SJSA1 (cell line): Measurements from ENCODE around the gene ABLIM3. TPM values are rescaled to one million over a fixed set of nuclear protein-coding genes. Genes with fewer than 3 reads are reported as not detected.

Experiments used
- DNase-seq, 2 experiments: peaks; one replicate each; pipeline ENCODE4 v3.0.0-alpha.2; 2015 to 2020; ENCODE audit warnings: low spot score in 2 of 2, low read depth in 1 of 2
- H3K27ac ChIP-seq: fragments of 250-450 bp; sonication (Bioruptor Pico); 2 replicates; pipeline ENCODE4 v1.5.1; 2020; ENCODE audit warnings: mild to moderate bottlenecking, moderate library complexity
- H3K27me3 ChIP-seq: fragments of 250-450 bp; sonication (Bioruptor Pico); replicated peaks from 2 replicates; pipeline ENCODE4 v1.5.1; 2020; ENCODE audit warnings: mild to moderate bottlenecking, moderate library complexity
- H3K36me3 ChIP-seq: fragments of 250-450 bp; sonication (Bioruptor Pico); 2 replicates; pipeline ENCODE4 v1.5.1; 2020; ENCODE audit warnings: mild to moderate bottlenecking
- H3K4me1 ChIP-seq: fragments of 250-450 bp; sonication (Bioruptor Pico); replicated peaks from 2 replicates; pipeline ENCODE4 v1.6.1; 2021; ENCODE audit warnings: mild to moderate bottlenecking
- H3K4me3 ChIP-seq: fragments of 250-450 bp; sonication (Bioruptor Pico); 2 replicates; pipeline ENCODE4 v1.5.1; 2020; ENCODE audit warnings: mild to moderate bottlenecking
- H3K9me3 ChIP-seq: fragments of 250-450 bp; sonication (Bioruptor Pico); replicated peaks from 2 replicates; pipeline ENCODE4 v1.5.1; 2020; ENCODE audit warnings: mild to moderate bottlenecking
- total RNA-seq: library from RNA; depleted of rRNA; stranded (reverse); fragments of >200 nt; shearing (Covaris generic); gene quantifications from 2 replicates; pipeline ENCODE4 v1.2.3, GENCODE V29; 2014

The ABLIM3 gene
- total RNA-seq, 1 experiment from 2014 or later = 32.8 TPM

DNA sequence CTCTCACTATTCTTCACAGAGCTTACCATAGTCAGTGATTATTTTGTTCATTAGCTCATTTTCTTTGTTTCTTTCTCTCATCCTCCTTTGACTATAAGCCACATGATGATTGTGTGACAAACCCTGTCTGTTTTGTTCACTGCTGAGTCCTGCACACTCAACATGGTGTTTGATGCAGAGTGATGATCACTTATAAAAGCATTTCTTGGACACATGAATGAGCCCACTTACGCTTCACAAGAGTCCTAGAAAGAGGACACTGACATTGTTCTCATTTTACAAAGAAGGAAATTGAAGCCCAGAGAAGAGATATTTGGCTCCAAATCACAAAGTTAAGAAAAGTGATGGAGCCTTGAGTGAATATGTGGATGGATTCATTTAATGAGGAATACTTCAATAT is 13.4 kb downstream of the ABLIM3 start:
- Histone ChIP-seq H3K9me3 (no peaks in the 10 kb centered on the region), H3K4me1 (peaks cover 73% of the 10 kb centered on the region), H3K27me3 (no peaks in the 10 kb centered on the region), H3K36me3 (peaks cover 18% of the 10 kb centered on the region), H3K27ac (peak overlapping the region; percentile 63), H3K4me3 (no peak overlapping the region)
- no peak for DNase-seq

DNA sequence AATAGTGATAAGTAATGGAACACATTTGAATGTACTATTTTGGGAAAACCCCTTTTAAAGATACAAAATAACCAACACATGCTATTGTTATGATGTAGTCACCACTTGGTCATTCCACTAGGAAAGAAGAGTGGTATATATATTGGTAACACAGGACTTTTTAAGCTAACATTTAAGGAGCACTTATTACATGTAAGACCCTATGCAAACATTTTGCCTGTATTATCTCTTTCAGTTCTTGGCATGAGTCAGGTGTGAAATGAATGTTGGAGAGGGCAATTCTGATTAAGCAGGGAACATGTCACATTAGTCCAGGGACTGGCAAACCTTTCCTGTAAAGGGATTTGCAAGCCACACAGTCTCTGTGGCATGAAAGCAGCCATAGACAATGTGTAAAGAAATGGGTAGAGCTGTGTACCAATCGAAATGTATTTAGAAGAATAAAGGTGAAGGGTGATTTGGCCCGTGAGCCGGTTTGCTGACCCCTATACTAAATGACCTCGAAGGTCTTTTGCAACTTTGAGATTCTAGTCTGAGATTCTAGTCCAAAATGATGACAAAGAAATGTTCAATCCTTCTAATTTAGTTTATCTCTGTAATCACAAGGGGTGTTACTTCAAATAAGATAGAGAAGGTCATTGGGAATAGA is 15.3 kb downstream of the ABLIM3 start:
- no peaks in the 10 kb centered on the region for H3K27me3 ChIP-seq
- peaks cover 18% of the 10 kb centered on the region for H3K36me3 ChIP-seq
- no peak for DNase-seq
- no peak overlapping the region for H3K4me3 ChIP-seq
- H3K9me3 ChIP-seq = no peaks in the 10 kb centered on the region
- no peak overlapping the region for H3K27ac ChIP-seq
- peaks cover 65% of the 10 kb centered on the region for H3K4me1 ChIP-seq

GRCh38 chr5:149157330-149157729 is 16.0 kb downstream of the ABLIM3 start:
- Histone ChIP-seq H3K36me3 (peaks cover 18% of the 10 kb centered on the region), H3K4me1 (peaks cover 63% of the 10 kb centered on the region), H3K4me3 (no peak overlapping the region), H3K9me3 (no peaks in the 10 kb centered on the region), H3K27me3 (no peaks in the 10 kb centered on the region), H3K27ac (no peak overlapping the region)
- no peak for DNase-seq

GRCh38 chr5:149160291-149160787 is 19.0 kb downstream of the ABLIM3 start:
- Histone ChIP-seq H3K4me3 (no peak overlapping the region), H3K4me1 (peaks cover 43% of the 10 kb centered on the region), H3K27ac (no peak overlapping the region), H3K9me3 (no peaks in the 10 kb centered on the region), H3K27me3 (no peaks in the 10 kb centered on the region), H3K36me3 (peaks cover 8% of the 10 kb centered on the region)
- no peak for DNase-seq

- H3K36me3 ChIP-seq = peaks cover 7% of the 10 kb centered on the region; the same call in 1 of the 2 replicates
- H3K27me3 ChIP-seq = no peaks in the 10 kb centered on the region
- H3K4me3 ChIP-seq = no peak overlapping the region
- no peak for DNase-seq
- peaks cover 38% of the 10 kb centered on the region for H3K4me1 ChIP-seq
- no peak overlapping the region for H3K27ac ChIP-seq
- no peaks in the 10 kb centered on the region for H3K9me3 ChIP-seq
Observed at GRCh38 chr5:149161026-149161687, 19.9 kb downstream of the ABLIM3 start.

GRCh38 chr5:149161850-149162249 is 20.6 kb downstream of the ABLIM3 start:
- DNase-seq = no peak
- H3K4me3 ChIP-seq = no peak overlapping the region
- H3K27ac ChIP-seq = no peak overlapping the region
- H3K4me1 ChIP-seq = peaks cover 33% of the 10 kb centered on the region
- no peaks in the 10 kb centered on the region for H3K27me3 ChIP-seq
- no peaks in the 10 kb centered on the region for H3K9me3 ChIP-seq
- H3K36me3 ChIP-seq = peaks cover 9% of the 10 kb centered on the region; the same call in 1 of the 2 replicates

- no peak overlapping the region for H3K27ac ChIP-seq
Observed at GRCh38 chr5:149162401-149163084, 21.2 kb downstream of the ABLIM3 start.

DNA sequence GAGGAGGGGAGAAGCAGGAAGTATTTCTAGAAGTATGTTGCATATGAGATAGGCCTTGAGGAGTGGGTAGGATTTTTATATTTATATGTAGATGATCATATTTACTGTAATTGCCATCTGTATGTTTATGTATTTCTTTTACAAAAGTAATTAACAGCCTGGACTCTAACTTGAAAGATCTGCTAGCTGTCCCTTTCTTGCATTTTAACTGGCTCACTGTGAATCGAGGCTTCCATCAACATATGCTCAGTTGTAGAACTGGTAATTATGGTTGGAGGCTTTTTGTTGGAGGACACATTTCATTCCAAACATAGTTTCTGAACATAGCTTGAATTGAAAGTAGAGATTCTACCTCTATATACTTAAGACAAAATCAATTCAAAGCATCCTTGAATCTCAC is 23.4 kb downstream of the ABLIM3 start:
- DNase-seq = no peak
- no peaks in the 10 kb centered on the region for H3K9me3 ChIP-seq
- no peaks in the 10 kb centered on the region for H3K27me3 ChIP-seq
- H3K36me3 ChIP-seq = peaks cover 12% of the 10 kb centered on the region; the same call in 1 of the 2 replicates
- peaks cover 16% of the 10 kb centered on the region for H3K4me1 ChIP-seq
- no peak overlapping the region for H3K4me3 ChIP-seq
- H3K27ac ChIP-seq = no peak overlapping the region; the same call in 1 of the 2 replicates

More at GRCh38 chr5:149162401-149163084, 21.2 kb downstream of the ABLIM3 start:
- Histone ChIP-seq H3K27me3 (no peaks in the 10 kb centered on the region), H3K4me1 (peaks cover 32% of the 10 kb centered on the region), H3K36me3 (peaks cover 9% of the 10 kb centered on the region; the same call in 1 of the 2 replicates), H3K4me3 (no peak overlapping the region), H3K9me3 (no peaks in the 10 kb centered on the region)
- DNase-seq = no peak

DNA sequence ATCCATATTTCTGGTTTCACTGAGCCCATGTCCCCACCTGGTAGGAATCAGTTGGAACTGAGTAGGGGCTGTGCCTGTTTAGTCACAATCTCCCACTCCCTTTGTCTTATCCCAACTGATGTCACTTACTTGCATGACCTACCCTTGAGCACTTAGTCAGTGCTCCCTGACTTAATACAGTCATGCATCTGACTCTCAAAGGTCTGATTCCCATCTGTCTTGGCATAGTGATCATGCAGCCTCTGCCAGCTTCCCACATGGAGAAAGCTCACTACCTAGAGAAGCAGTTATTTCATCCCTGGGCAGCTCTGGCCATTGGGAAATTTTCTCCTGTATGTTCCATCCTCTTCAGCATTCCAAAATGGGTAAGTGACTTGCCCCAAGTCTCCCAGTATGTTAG is 24.8 kb downstream of the ABLIM3 start:
- H3K4me3 ChIP-seq = no peak overlapping the region
- no peak overlapping the region for H3K27ac ChIP-seq
- H3K36me3 ChIP-seq = peaks cover 12% of the 10 kb centered on the region; the same call in 1 of the 2 replicates
- H3K9me3 ChIP-seq = no peaks in the 10 kb centered on the region
- peaks cover 15% of the 10 kb centered on the region for H3K4me1 ChIP-seq
- DNase-seq = no peak
- H3K27me3 ChIP-seq = no peaks in the 10 kb centered on the region

DNA sequence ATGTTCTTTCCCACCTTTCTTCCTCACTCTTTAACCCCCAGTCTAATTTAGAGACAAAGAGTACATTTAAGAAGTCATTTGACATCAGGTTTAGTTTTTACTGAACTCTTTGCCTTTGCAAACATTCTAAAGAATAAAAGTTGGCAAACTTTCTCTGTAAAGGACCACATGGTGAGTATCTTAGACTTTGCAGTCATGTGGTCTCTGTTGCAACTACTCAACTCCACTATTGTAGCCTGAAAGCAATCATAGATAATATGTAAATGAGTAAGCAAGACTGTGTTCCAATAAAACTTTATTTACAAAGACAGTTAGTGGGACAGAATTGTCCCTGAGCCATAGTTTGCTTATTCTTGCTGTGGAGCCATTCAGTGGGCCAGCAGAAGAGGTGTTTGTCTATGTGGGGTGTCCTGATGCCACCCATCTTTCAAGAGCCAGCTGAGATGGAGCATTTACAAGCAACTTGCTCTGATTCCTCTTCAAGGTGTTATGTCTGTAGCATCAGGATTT is 25.4 kb downstream of the ABLIM3 start:
- Histone ChIP-seq H3K4me1 (peaks cover 19% of the 10 kb centered on the region), H3K4me3 (no peak overlapping the region), H3K36me3 (peaks cover 12% of the 10 kb centered on the region; the same call in 1 of the 2 replicates), H3K27ac (no peak overlapping the region), H3K9me3 (no peaks in the 10 kb centered on the region), H3K27me3 (no peaks in the 10 kb centered on the region)
- no peak for DNase-seq

- Histone ChIP-seq H3K27me3 (no peaks in the 10 kb centered on the region), H3K36me3 (peaks cover 13% of the 10 kb centered on the region; the same call in 1 of the 2 replicates), H3K4me3 (no peak overlapping the region), H3K4me1 (peaks cover 26% of the 10 kb centered on the region), H3K27ac (no peak overlapping the region), H3K9me3 (no peaks in the 10 kb centered on the region)
- DNase-seq = no peak
Observed at GRCh38 chr5:149168276-149168906, 27.1 kb downstream of the ABLIM3 start.

- Histone ChIP-seq H3K4me3 (no peak overlapping the region), H3K4me1 (peaks cover 40% of the 10 kb centered on the region), H3K27ac (no peak overlapping the region), H3K9me3 (no peaks in the 10 kb centered on the region), H3K36me3 (peaks cover 11% of the 10 kb centered on the region; the same call in 1 of the 2 replicates), H3K27me3 (no peaks in the 10 kb centered on the region)
- no peak for DNase-seq
Observed at GRCh38 chr5:149170299-149170698, 29.0 kb downstream of the ABLIM3 start.

DNA sequence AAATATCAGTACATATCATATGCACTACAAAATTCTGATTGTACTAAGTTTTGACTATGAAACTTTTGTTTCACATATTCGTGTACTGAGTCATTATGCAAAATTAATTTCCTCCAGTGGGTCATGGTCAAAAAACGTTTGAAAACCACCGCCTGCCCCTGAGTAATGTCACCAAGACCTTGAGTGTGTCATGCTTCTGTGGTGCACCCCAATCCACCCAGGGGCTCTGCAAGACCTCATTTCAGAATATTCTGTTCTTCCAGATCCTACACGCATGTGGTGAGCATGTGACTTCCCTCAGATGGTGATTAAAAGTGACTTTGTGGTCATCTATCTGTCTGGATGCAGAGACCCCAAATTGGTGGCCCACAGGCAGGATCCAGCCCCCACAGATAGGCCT is 31.0 kb downstream of the ABLIM3 start:
- H3K4me1 ChIP-seq = peaks cover 47% of the 10 kb centered on the region
- DNase-seq = peak; percentile 64 to 81

More for the DNA sequence above, 31.0 kb downstream of the ABLIM3 start:
- Histone ChIP-seq H3K27ac (peak overlapping the region; percentile 96), H3K36me3 (peaks cover 12% of the 10 kb centered on the region), H3K9me3 (no peaks in the 10 kb centered on the region), H3K4me3 (no peak overlapping the region), H3K27me3 (no peaks in the 10 kb centered on the region)
